ENCODE data around the gene HRH3. TPM values are rescaled to one million over a fixed set of nuclear protein-coding genes. Genes with fewer than 3 reads are reported as not detected.

Gene HRH3
- total RNA-seq, 1 donor from 2014 or later, result not detected

- DNase-seq (ENCODE audit: low spot score), result no peak
- intact Hi-C loops (cut with DNase I), result no loop called here
- ATAC-seq, result no peak
Observed at GRCh38 chr20:62168890-62169435, 51.1 kb downstream of the HRH3 start.

DNA sequence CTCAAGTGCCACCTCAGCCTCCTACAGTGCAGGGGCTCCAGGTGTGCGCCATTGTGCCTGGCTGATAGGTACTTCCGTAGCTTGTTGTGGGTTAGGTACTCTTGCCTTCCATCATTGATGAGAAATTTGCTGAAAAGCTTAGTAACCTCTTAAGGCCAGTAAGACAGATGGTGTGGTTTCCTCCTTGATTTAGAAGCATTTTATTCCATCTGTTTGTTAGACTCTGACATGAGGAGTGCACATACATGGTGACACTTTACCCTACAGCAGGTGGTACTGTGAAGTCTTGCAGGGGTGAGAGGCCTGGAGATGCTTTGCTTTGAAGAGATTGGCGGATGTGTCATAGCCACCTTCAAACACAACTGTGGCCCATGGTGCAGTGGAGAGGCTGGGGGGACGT lies 52.0 kb downstream of the HRH3 start:
- DNase-seq (ENCODE audit: low spot score), result no peak
- intact Hi-C loops (cut with DNase I), result no loop called here
- no peak for ATAC-seq

DNA sequence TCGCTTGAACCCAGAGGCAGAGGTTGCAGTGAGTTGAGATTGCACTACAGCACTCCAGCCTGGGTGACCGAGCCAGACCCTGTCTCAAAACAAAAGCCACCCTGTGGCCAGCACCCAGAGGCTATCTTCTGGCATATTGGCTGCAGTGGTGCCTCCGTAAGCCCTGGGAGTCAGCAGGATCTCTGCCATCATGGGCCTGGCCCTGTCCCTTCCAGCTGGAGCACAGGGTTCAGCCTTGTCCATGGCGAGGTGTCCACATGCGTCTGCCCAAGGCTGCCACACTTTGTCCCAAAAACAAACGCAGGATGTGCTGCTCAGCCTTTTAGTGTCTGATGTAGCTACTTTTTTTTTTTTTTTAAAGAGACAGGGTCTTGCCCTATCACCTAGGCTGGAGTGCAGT lies 52.6 kb downstream of the HRH3 start:
- intact Hi-C loops (cut with DNase I), result no loop called here
- DNase-seq (ENCODE audit: low spot score), result no peak
- ATAC-seq, result no peak

GRCh38 chr20:62165762-62166399 lies 54.2 kb downstream of the HRH3 start:
- DNase-seq (ENCODE audit: low spot score) (no peak), ATAC-seq (peak; percentile 44)
- intact Hi-C loops (cut with DNase I), result no loop called here

Other genes starting within 250 kb of the HRH3 start
- gene TAF4, start 154.4 kb downstream of the HRH3 start, total RNA-seq, result 20.1 TPM
- gene LSM14B, start 97.8 kb downstream of the HRH3 start, total RNA-seq, result 26.5 TPM
- gene PSMA7, start 76.9 kb downstream of the HRH3 start, total RNA-seq, result 124 TPM
- gene SS18L1, start 76.5 kb downstream of the HRH3 start, total RNA-seq, result 18.9 TPM
- gene MTG2, start 37.2 kb downstream of the HRH3 start, total RNA-seq, result 31.4 TPM
- gene OSBPL2, start 18.2 kb upstream of the HRH3 start, total RNA-seq, result 53.3 TPM
- 47.5 TPM for gene ADRM1, start 82.7 kb upstream of the HRH3 start, total RNA-seq
- 232 TPM for gene LAMA5, start 147.0 kb upstream of the HRH3 start, total RNA-seq
- 986 TPM for gene RPS21, start 166.8 kb upstream of the HRH3 start, total RNA-seq
- gene CABLES2, start 187.0 kb upstream of the HRH3 start, total RNA-seq, result 4.5 TPM
- not detected for gene RBBP8NL, start 207.3 kb upstream of the HRH3 start, total RNA-seq